IPS-NIHi7 (cell line): ENCODE data around the gene ASB2.

Source experiments
- DNase-seq: peaks from one replicate; pipeline ENCODE4 v3.0.0; 2012; ENCODE audit warnings: mixed read lengths; ENCODE audit errors: extremely low spot score

The ASB2 gene

DNA sequence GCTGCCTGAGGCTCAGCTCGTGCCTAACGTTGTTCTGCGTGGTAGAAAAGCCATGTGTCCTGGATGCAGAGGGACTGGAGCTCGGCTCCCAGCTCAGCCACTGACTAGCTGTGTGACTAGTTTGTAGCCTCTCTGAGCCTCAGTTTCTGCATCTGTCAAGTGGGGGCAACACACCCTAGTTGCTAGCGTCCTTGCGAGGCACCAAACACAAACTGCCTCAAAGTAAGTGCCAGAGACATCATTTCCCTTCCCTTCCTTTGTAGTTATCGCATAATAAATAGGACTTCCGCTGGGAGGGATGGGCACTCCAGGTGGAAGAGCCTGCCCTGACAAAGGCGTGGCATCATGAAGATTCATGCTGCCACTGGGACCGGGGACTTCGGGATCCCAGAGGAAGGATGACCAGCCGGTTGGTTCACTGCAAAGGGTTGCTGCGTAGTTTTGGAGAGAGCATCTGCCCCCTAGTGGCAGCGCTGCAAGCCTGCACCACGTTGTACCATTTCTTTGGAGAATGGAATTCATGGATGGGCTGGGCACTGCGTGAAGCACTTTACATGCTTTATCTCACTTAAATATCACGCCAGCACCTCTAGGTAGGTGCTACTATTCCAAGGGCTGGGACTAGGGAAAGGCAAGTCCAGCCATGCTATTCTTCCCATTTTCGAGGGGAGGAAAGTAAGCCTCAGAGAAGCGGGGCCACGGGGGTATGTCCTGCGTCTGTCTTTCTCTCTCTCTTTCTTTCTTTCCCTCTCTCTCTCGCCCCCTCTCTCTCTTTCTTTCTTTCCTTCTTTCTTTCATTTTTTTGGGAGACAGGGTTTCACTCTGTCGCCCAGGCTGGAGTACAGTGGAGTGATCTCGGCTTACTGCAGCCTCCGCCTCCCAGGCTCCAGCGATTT lies 25.4 kb upstream of the ASB2 start:
- DNase-seq, result peak; percentile 89

- DNase-seq, result no peak
Measured at GRCh38 chr14:94001016-94001415, 24.6 kb upstream of the ASB2 start.

DNA sequence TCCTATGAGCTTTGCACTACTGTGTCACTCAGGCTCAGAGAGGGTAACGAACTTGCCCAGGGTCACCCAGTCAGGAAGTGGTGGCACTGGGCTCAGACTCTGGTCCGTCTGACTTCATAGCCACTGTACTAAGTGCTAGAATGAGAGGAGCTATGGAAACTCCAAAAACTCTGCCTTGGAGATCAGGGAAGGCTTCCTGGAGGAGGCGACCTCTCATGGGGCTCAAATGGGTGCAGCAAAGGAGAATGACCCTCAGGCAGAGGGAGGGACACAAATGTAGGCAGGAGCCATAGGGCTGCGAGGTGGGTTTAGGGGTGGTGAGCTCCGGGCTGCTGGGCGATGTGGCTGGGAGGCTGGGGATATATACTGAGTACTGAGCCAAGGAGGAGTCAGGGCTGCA lies 23.9 kb upstream of the ASB2 start:
- no peak for DNase-seq

- no peak for DNase-seq
Measured at GRCh38 chr14:93999573-93999972, 23.2 kb upstream of the ASB2 start.

DNA sequence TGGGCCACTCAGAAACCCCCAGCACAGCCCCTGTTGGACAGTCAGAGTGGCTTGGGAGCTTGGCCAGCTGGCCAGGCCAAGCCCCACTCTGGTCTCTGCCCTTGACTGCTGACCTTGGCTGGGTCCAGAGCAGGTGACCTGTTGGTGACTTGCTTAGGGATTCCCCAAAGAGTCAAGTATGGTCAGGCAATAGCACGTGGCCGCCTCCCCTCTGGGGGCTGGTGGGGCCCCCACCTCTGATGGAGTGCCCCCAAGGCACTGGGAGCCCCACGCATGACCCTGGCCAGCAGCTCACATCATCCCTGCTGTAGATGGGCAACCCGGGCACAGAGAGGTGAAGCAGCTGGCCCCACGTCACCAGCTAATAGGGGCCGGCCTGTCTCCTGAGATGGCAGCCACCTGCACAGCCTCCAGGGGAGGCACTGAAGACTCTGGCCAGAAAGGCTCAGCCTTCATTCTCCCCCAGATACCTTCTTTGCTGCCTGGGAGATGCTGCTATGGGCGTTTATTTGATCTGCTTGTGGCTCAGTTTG lies 22.6 kb upstream of the ASB2 start:
- DNase-seq, result no peak

DNA sequence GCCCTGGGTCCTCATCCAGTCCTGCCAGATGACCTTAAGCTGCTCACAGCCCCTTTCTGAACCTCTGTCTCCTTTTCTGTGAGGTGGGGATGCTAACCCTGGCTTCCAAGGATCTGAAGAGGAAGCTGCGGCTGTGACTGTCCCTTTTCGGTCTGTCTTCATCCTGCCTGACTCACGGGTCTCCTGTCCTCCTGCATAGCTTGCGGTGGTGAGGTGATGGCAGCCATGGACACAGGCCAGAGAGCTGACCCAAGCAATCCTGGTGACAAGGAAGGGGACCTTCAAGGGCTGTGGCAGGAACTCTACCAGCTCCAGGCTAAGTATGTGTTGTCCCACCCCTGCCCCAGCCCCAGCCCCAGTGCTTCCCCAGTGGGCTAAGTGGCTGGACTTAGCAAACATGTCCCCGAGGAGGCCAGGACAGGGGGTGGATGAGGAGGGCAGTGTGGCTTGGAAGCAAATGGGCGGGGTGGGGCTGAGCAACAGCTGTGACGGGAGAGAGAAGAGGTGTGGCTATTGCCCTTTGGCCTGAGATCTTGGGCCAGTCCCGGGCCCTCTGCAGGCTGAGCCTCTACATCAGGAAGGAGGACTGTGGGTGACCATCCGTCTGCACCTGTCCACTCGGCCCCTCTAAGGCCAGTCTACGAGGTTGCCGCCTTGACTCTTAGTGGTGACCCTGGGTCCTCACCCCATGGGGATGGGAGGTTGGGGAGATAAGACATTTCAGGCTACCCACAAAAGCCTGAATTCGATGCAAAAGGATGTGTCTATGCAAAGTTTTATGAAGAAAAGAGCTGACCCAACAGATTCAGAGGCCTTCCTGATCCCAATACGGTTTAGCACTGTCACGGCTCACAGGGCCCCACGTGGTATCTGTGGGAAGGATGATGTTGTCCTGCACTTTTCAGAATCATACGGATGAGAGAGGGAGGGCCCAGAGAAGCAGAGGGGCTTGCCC lies 21.8 kb upstream of the ASB2 start:
- no peak for DNase-seq

DNA sequence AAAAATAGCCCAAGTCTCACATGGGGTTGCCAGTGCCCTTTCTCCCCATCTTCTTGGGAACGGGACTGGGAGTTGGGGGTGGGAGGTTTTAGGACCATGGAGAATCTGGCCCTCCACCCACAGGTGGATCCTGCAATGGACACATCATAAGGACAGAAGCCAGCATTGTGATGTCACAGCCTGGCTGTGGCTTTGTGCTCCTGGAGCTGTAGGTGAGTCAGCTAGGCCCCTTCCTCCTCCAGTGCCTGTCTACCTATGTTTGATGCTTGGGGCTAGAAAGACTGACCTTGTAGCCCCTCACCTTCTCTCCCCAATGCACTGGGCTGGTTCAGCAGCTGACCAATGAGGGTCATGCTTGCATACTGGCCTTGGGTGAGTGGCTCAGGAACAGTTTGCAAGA lies 20.7 kb upstream of the ASB2 start, which contains the start of gene CCDC197:
TSS of gene CCDC197 (plus strand) at position 220 of the 400 bp plus-strand sequence. CDS start 831 bp downstream, outside the sequence.
- no peak for DNase-seq

DNA sequence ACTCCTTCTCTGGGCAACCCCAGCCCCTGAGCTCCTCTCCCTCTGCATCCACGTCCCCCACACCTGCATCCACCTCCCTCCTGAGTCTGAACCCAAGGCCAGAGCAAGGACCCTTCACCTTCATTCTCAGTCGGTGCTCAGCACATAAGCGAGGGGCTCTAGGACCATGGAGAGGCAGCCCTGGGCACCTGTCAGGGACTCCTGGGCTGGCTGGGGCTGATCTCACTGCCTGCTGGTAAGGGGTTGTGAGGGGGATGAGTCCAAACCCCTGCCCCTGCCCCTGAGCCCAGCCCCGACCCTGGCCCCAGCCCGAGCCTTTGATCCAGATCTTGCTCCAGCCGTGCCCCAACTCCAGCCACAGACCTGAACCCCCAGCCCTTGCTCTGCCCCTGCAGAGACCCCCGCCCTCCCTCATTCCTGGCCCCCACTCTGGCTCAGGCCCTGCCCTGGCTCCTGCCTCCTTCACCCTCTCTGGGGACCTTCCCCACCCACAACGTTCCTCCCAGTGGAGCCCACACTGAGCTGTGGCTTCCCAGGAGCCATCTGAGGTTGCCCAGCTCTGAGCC lies 19.8 kb upstream of the ASB2 start:
- peak; percentile 31 for DNase-seq

DNA sequence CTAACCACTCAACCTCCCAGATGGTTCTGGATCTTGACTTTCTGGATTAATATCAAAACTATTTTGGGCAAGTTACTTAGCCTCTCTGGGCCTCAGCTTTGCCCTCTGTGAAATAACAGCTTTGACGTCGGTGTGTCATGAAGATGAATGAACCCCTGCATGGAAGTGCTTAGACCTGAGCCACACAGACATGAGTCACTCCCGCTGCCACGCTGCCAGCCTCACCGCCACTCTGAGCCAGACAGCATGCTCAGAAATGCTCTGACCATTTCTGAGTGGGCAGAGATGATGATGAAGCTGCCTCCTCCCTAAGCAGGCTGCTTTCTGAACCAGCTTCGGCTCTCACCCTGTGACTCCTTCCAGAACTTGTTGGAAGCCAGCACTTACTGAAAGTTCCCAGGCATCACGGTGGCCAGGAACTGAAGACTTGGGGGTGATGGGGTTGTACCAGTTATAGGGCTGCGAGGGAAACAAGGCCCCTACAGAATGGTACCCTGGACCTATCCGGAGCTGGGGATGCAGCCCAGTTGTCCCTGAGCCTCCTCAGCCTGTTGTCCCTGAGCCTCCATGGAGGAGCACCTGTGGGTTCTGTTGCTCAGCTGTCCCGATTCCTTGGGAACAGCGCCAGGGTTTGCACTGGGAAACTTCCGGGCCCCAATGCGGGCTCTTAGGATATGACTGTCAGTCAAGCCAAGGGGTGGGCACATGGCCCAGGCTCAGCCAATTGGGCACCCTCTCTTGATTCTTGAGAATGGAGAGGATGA lies 18.7 kb upstream of the ASB2 start:
- peak; percentile 45 for DNase-seq

- DNase-seq, result no peak
Measured at GRCh38 chr14:93993382-93993781, 17.0 kb upstream of the ASB2 start.

DNA sequence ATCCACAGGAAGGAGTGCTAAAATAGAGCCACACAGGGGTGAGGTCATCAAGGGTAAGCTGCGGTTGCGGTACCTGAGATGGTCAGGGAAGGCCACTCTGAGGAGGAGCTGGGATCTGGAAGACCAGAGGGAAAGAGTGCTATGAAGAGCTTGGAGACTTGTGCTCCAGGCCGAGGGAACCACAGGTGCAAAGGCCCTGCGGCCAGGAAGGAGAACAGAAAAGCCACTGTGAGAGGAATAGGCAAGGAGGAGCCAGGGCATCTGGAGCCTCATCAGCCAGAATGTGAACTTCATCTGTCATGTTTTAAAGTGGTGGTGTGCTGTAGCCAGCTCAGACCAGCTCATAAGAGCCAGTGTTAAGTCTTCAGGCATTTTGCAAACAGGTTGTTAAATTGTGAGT lies 15.3 kb upstream of the ASB2 start:
- DNase-seq, result no peak

DNA sequence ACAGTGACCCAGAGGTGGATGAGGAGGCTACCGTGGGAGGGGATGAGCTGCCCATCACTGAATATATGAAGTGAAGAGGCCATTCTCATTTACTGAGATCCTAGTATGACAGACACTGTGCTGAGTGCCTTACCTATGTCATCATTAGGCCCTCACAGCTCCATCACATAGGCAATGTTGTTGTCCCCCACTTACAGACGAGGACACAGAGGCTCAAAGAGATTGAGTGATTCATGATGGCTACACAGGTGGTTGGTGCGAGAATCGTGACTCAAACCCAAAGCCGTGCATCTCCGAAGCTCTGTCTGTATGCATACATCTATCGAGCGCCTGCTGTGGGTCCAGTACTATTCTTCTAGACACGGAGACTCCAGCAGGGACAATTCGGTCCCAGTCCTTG lies 14.8 kb upstream of the ASB2 start:
- no peak for DNase-seq

DNA sequence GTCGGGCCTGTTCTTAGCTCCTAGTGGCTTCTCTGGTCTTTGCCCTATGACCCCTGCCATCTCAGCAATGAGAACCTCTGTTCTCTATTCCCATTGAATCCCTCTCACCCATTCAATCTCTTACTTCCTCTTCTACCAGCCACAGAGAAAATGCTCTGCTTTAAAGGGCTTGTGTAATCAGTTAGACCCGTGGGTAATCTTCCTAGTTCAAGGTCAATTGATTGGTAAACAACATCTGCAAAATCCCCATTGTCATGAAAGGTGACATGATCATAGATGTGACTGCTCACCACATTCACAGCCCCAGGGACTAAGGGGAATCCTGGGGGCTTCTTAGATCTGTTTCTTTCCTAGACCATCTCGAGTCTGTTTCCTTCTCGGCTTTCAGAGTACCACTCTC lies 13.6 kb upstream of the ASB2 start:
- no peak for DNase-seq

- DNase-seq, result peak; percentile 39
Measured at GRCh38 chr14:93987815-93988476, 11.6 kb upstream of the ASB2 start.

DNA sequence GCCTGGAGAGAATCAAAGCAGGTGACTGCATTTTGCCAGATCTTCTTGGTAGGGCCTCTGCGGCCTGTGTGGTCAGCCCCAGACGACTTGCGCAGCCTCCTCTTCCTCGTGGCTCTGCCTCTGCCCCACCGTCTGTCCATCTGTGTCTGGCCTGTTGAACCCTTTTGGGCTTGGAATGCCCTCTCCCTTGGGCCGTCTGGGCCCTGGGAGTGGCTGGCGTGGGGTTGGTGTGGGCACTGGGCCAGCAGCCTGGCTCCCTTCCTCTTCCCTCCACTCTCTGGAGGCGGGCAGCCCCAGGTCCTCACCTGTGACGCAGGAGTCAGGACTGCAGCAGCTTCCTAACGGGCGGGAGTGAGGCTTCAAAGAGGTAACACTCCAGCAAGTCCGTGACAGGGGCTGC lies 11.0 kb upstream of the ASB2 start:
- peak; percentile 32 for DNase-seq

- DNase-seq, result no peak
Measured at GRCh38 chr14:93986955-93987354, 10.6 kb upstream of the ASB2 start.

GRCh38 chr14:93984987-93985410 lies 8.6 kb upstream of the ASB2 start:
- peak; percentile 70 for DNase-seq

- peak; percentile 43 for DNase-seq
Measured at GRCh38 chr14:93984070-93984469, 7.7 kb upstream of the ASB2 start.

DNA sequence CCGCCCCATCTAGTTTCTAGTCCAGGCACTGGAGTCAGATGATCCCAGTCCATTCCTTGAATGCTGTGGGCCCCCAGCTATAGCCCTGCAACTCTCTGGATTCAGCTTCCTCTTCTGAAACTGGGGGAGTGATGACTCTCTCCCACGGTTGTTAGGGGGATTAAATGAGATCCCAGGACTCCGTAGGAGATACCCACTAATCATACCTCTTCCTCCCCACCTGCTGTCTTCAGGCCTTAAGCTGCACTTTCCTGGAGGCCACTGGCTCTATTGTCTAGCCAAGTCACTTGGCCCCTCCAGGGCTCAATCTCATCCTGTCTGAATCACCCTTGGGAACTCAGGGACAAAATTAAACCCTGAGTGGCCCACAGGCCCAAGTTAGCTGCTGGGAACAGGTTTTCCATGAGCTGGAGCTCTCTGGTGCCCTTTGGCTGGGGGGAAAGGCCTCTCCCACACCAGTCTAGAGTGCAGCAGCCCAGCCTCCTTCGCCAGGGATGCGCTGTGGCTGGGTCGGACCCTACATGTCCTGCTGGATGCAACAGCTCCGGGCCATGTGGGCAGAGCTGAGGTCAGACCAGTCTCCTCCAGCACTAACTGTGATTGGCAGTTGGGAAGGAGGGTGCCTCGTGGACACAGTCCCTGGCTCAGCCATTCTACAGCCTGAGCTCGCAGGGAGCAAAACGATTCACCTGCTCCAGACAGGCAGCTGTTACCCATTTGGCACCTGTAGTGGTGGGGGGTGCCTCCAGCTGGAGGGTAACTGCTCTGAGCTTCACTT lies 6.0 kb upstream of the ASB2 start:
- no peak for DNase-seq
